Glomerular visceral epithelial cell (primary cell): ENCODE results near the gene TRIM31.
A peak's percentile ranks its signal among the peaks of the same experiment; 100 is the strongest.
"Not testable (repeated sequence)": the region's sequence is repeated elsewhere in the genome, so short reads cannot be mapped to it uniquely, and the experiment has no call there.

Experiments
- DNase-seq: peaks from one replicate; pipeline ENCODE4 v3.0.0-alpha.2; 2016; ENCODE audit errors: extremely low spot score

The TRIM31 gene

DNA sequence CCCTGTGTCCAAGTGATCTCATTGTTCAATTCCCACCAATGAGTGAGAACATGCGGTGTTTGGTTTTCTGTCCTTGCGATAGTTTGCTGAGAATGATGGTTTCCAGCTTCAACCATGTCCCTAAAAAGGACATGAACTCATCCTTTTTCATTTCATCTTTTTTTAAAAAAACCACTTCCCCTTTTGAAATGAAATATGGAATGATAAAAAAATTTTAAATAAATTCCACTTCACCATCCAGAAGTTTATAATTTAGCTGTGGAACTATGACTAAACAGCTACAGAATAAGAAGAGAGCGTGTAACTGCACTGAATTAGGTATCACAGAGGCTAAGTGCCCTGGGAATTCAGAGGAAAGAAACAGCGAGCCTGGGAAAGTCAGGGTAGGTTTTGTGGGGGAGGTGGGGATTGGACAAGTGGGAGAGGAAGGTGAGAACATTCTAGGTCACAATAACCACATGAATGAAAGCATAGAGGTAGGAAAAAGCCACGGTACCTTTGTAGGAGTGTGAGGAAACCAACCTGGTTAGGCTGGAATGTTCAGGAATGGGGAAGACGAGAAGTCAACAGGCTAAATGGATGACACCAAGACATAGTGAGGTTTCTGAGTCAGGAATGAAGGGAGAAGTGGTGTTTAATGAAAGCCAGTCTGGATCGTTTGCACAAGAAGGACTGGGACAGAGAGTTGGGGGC lies 37.1 kb upstream of the TRIM31 start:
- DNase-seq: peak; percentile 58

- DNase-seq: no peak
Observed at GRCh38 chr6:30149234-30149633, 36.3 kb upstream of the TRIM31 start.

- no peak for DNase-seq
Observed at GRCh38 chr6:30147096-30147495, 34.2 kb upstream of the TRIM31 start.

DNA sequence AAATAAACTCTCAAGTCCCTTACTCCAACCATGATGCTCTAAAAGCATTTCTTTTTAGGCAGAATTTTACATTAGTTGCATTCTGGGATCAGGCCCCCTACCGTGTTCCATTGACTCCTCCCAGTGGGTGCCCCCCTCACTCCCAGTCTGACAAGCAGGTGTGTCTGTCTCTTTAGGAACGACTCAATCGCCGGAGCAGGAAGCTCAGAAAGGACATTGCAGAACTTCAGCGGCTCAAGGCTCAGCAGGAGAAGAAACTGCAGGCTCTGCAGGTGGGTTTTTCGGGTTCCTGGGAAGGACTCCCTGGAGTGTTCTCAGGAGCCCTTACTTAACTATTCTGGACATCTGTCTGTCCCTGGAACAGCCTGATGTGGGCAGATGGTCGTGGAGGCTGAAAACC lies 32.9 kb upstream of the TRIM31 start:
- DNase-seq: no peak

DNA sequence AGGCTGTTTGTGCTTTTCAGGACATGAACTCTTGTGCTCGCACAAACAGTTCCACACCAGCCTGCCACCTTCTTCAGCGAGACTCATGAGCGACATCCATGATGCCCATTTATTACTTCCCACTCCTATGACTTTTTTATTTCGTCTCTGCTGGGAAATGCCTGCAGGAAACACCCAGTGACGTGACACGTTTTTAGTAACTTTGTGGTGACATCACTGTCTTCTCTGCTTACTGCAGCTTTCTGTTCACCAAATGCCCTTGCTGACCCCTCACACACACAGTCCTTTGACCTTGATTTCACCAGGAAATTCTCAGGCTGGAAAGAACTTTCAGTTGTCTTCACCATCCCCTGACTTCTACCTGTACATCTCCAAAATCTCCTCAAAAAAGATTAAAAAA lies 31.9 kb upstream of the TRIM31 start:
- DNase-seq: no peak

GRCh38 chr6:30143780-30144179 lies 30.9 kb upstream of the TRIM31 start:
- DNase-seq: no peak

DNA sequence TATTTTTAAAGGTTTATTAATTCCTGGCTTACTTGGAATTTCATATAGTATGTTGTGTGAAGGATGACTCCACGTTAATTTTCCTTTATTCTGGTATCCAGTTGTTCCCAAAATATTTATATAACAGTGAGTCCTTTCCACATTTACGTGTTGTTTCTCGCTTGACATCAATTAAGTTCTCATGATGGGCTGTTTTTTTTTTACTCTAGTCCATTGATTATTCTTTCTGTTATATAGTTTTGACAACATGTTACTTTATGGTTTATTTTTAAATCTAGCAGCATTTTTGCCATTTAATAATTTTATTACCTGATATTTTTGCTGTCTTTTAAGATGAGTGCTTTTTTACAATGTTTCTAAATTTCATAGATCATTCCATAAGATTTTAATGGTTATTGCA lies 29.8 kb upstream of the TRIM31 start:
- no peak for DNase-seq

GRCh38 chr6:30140240-30140639 lies 27.4 kb upstream of the TRIM31 start:
- not testable (repeated sequence) for DNase-seq

GRCh38 chr6:30136570-30137286 lies 23.8 kb upstream of the TRIM31 start:
- no peak for DNase-seq

GRCh38 chr6:30135757-30136156 lies 22.9 kb upstream of the TRIM31 start, which contains the start of gene TRIM40:
Gene TRIM40 (plus strand): TSS chr6:30136140. CDS start chr6:30137037, 897 bp downstream.
- no peak for DNase-seq

DNA sequence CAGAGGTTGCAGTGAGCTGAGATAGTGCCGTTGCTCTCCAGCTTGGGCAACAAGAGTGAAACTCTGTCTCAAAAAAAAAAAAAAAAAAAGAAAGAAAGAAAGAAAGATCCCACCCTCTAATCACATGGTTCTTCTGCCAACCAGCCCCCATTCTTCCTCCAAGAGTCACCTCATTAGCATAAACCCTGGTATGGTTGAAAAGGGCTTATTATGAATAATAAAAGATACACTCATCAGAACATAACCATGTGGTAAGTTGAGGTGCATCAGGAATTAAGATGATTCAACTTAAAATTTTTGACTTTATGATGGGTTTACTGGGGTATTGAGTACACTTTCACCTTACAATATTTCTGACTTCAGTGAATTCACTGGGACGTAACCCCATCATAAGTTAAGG lies 22.3 kb upstream of the TRIM31 start:
- no peak for DNase-seq

- no peak for DNase-seq
Observed at GRCh38 chr6:30131947-30132497, 19.1 kb upstream of the TRIM31 start.

- peak; percentile 78 for DNase-seq
Observed at GRCh38 chr6:30130887-30131862, 18.3 kb upstream of the TRIM31 start.

GRCh38 chr6:30130179-30130679 lies 17.3 kb upstream of the TRIM31 start:
- no peak for DNase-seq

DNA sequence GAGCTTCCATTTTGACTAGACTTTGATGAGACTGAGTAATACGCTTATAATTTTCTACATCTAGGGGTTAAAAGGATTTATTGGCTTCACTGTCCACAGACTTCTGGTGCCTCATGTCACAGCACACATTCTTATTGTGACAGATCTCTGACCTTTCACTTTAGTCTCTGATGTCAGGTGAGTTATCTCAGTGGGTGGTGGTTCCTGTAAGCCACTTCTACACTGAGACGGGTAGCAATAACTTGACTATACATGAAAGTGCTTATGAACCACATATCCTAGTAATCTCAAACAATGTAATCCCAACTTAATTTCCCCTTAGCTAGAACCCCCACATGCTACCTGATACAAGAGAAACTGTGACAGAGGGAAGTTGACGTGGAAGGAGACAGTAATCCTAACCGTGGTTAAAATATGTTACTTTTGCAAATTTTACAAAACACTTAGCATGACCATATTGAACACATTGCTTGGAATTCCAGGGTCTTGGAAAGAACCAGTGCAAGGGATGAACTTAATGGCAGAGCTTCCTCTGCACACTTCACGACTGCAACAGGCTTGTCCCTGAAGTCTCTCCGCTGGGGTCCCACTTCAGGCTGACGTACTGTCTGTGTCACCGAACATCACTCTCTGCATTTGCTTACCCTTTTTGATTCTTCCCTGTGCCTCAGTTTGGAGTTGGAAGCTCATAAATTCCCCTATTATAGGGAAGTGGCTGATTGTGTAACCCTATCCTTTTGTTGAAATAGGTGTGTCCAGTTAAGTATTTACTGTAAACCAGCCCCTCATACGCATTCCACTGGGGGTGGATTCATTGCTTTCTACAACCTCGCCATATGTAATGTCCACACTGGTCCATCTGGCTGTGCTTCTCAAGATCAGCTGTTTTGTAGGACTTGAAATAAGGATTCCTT lies 16.6 kb upstream of the TRIM31 start:
- no peak for DNase-seq

- DNase-seq: no peak
Observed at GRCh38 chr6:30127238-30128093, 14.6 kb upstream of the TRIM31 start.

DNA sequence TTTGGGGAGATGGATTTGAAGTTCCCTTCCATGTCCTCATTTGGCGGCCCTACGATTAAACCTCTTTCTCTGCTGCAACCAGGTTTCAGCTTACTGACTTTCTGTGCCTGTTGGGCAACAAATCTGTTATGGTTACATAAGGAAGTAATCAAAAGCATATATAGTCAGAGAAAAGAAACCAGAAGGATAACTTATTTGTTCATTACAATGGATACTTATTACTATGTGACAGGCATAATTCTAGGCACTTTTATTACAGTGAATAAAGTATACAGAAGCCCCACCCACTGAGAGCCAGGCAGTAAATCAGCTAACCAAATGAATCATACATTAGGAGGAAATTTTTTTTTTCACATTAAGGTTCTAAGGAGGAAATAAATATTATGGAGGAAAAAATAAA lies 9.6 kb upstream of the TRIM31 start:
- DNase-seq: no peak

DNA sequence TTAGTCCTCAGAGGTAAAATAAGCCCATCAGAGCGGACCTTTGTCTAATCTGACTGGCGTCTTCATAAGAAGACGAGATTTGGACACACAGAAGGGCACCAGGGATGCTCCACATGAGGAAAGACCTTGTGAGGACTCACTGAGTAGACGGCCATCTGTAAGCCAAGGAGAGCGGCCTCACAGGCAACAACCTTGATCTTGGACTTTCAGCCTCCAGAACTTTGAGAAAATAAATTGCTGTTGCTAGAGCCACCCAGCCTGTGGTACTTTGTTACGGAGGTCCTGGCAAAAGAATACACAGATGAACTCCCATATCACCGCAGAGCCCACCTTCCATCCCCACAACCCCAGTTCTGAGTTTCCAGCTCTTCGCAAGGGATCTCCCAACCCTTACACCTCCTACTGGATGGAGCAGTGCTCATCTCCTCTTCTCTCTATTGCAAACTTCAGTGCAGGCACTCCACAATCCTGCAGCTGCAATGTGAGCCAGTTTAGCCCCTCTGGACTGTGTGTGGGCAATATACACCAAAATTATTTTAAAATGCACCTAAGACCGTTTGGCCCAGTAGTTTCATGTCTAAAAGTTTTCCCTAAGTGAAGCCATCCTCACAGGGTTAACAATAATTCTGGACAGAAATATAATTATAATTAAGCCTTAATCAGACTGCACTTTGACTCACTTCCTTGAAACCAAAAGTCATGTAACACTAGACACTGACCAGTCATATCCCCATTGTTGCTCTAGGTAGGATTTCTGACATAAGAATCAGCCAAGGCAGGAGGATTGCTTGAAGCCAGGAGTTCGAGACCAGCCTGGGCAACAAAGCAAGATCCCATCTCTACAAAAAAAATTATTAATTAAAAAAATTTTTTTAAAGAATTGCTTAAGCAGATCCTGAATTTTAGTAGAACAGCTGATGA lies 8.8 kb upstream of the TRIM31 start:
- no peak for DNase-seq

DNA sequence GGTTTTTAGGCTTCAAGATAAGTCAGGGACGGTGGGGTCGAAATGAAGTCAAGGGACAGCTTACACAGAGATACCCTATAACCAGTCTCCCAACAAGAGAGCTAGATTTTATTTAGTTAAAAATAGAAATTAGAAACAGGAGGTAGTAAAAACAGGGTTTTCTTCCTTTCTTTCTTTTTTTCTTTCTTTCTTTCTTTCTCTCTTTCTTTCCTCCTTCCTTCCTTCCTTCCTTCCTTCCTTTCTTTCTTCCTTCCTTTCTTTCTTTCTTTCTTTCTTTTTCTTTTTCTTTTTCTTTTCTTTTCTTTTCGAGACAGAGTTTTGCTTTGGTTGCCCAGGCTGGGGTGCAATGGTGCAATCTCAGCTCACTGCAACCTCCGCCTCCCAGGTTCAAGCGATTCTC lies 5.8 kb upstream of the TRIM31 start:
- not testable (repeated sequence) for DNase-seq
